HEK293T (cell line): ENCODE data around the gene MLLT10.

Experiments used
- BHLHE40 ChIP-seq: fragments of 450-650 bp; IDR thresholded peaks from 2 replicates; pipeline ENCODE4 v1.6.1; 2016; ENCODE audit warnings: mild to moderate bottlenecking, moderate library complexity, borderline replicate concordance
- ELF4 ChIP-seq: fragments of 450-650 bp; IDR thresholded peaks from 2 replicates; pipeline ENCODE4 v1.6.1; 2017; ENCODE audit warnings: antibody characterized with exemption
- FOXK2 ChIP-seq: fragments of 450-650 bp; IDR thresholded peaks from 2 replicates; pipeline ENCODE4 v1.6.1; 2016; ENCODE audit warnings: mild to moderate bottlenecking
- FOXM1 ChIP-seq: fragments of 450-650 bp; IDR thresholded peaks from 2 replicates; pipeline ENCODE4 v1.6.1; 2017; ENCODE audit warnings: mild to moderate bottlenecking, borderline replicate concordance
- HDGF ChIP-seq: fragments of 450-650 bp; IDR thresholded peaks from 2 replicates; pipeline ENCODE4 v1.6.1; 2017; ENCODE audit warnings: antibody characterized with exemption, borderline replicate concordance
- SP1 ChIP-seq: fragments of 450-650 bp; IDR thresholded peaks from 2 replicates; pipeline ENCODE4 v1.6.1; 2017
- TARDBP ChIP-seq: fragments of 450-650 bp; IDR thresholded peaks from 2 replicates; pipeline ENCODE4 v1.6.1; 2016
- TF ChIP-seq, protein P1 (sequence below): fragments of 450-650 bp; IDR thresholded peaks from 2 replicates; pipeline ENCODE4 v1.6.1; 2016

GRCh38 chr10:21634599-21635365 is 100.8 kb downstream of the MLLT10 start:
- TF ChIP-seq FOXK2: no peak
- TF ChIP-seq, protein P1, sequence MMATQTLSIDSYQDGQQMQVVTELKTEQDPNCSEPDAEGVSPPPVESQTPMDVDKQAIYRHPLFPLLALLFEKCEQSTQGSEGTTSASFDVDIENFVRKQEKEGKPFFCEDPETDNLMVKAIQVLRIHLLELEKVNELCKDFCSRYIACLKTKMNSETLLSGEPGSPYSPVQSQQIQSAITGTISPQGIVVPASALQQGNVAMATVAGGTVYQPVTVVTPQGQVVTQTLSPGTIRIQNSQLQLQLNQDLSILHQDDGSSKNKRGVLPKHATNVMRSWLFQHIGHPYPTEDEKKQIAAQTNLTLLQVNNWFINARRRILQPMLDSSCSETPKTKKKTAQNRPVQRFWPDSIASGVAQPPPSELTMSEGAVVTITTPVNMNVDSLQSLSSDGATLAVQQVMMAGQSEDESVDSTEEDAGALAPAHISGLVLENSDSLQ: no peak
- no peak for TF ChIP-seq SP1
- no peak for TF ChIP-seq FOXM1
- no peak for TF ChIP-seq ELF4
- TF ChIP-seq BHLHE40: no peak
- no peak for TF ChIP-seq HDGF
- no peak for TF ChIP-seq TARDBP
